ENCODE results near the gene LHFPL3. TPM values are rescaled to one million over a fixed set of nuclear protein-coding genes. Genes with fewer than 3 reads are reported as not detected.

The LHFPL3 gene
- total RNA-seq, 1 donor from 2014 or later, result not detected

- no peak overlapping the region for H3K27ac Mint-ChIP-seq
- TF ChIP-seq, protein P1, sequence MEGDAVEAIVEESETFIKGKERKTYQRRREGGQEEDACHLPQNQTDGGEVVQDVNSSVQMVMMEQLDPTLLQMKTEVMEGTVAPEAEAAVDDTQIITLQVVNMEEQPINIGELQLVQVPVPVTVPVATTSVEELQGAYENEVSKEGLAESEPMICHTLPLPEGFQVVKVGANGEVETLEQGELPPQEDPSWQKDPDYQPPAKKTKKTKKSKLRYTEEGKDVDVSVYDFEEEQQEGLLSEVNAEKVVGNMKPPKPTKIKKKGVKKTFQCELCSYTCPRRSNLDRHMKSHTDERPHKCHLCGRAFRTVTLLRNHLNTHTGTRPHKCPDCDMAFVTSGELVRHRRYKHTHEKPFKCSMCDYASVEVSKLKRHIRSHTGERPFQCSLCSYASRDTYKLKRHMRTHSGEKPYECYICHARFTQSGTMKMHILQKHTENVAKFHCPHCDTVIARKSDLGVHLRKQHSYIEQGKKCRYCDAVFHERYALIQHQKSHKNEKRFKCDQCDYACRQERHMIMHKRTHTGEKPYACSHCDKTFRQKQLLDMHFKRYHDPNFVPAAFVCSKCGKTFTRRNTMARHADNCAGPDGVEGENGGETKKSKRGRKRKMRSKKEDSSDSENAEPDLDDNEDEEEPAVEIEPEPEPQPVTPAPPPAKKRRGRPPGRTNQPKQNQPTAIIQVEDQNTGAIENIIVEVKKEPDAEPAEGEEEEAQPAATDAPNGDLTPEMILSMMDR (IDR thresholded peaks at IDR 0.05; ENCODE audit: unreplicated experiment), result no peak
- H3K9me3 Mint-ChIP-seq (ENCODE audit: low read depth), result no peaks in the 10 kb centered on the region
- peaks cover 26% of the 10 kb centered on the region for H3K27me3 Mint-ChIP-seq
- no peaks in the 10 kb centered on the region for H3K4me1 Mint-ChIP-seq (ENCODE audit: low read depth)
- no peak for DNase-seq (ENCODE audit: low spot score, unreplicated experiment)
- no peak overlapping the region for H3K4me3 Mint-ChIP-seq (ENCODE audit: low read depth)
- H3K36me3 Mint-ChIP-seq (ENCODE audit: insufficient read depth), result no peaks in the 10 kb centered on the region
Measured at GRCh38 chr7:104653825-104654401, 325.5 kb downstream of the LHFPL3 start.

GRCh38 chr7:104655592-104655991 is 327.2 kb downstream of the LHFPL3 start:
- TF ChIP-seq, protein P1 (IDR thresholded peaks at IDR 0.05; ENCODE audit: unreplicated experiment), result no peak
- DNase-seq (ENCODE audit: low spot score, unreplicated experiment), result no peak
- no peaks in the 10 kb centered on the region for H3K9me3 Mint-ChIP-seq (ENCODE audit: low read depth)
- no peak overlapping the region for H3K27ac Mint-ChIP-seq
- no peaks in the 10 kb centered on the region for H3K36me3 Mint-ChIP-seq (ENCODE audit: insufficient read depth)
- H3K27me3 Mint-ChIP-seq, result peaks cover 24% of the 10 kb centered on the region
- H3K4me1 Mint-ChIP-seq (ENCODE audit: low read depth), result no peaks in the 10 kb centered on the region
- no peak overlapping the region for H3K4me3 Mint-ChIP-seq (ENCODE audit: low read depth)

DNA sequence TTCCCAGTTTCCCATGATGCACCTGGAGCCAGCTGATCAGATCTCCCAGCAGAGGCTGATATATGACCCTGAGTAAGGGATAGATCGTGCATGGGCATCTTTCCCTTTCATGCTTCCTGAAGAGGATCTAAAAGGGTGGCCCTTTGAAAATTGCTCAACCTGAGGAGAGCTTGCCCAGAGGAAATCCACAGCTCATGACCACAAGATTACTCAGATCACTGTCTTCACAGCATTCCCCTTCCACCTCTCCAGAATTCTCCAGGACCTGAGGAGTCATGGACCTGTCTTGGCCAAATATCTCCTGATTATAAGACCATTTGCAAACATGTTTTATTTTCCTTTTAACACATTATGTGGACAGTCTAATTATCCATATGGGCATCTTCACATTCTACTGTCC is 328.1 kb downstream of the LHFPL3 start:
- Mint-ChIP-seq H3K4me3 (ENCODE audit: low read depth) (no peak overlapping the region), H3K36me3 (ENCODE audit: insufficient read depth) (no peaks in the 10 kb centered on the region), H3K9me3 (ENCODE audit: low read depth) (no peaks in the 10 kb centered on the region), H3K4me1 (ENCODE audit: low read depth) (no peaks in the 10 kb centered on the region), H3K27ac (no peak overlapping the region), H3K27me3 (peaks cover 20% of the 10 kb centered on the region)
- DNase-seq (ENCODE audit: low spot score, unreplicated experiment), result no peak
- TF ChIP-seq, protein P1 (IDR thresholded peaks at IDR 0.05; ENCODE audit: unreplicated experiment), result no peak

GRCh38 chr7:104657134-104657533 is 328.7 kb downstream of the LHFPL3 start:
- Mint-ChIP-seq H3K4me3 (ENCODE audit: low read depth) (no peak overlapping the region), H3K27me3 (peaks cover 16% of the 10 kb centered on the region), H3K27ac (no peak overlapping the region), H3K4me1 (ENCODE audit: low read depth) (no peaks in the 10 kb centered on the region), H3K36me3 (ENCODE audit: insufficient read depth) (no peaks in the 10 kb centered on the region), H3K9me3 (ENCODE audit: low read depth) (no peaks in the 10 kb centered on the region)
- TF ChIP-seq, protein P1 (IDR thresholded peaks at IDR 0.05; ENCODE audit: unreplicated experiment), result no peak
- no peak for DNase-seq (ENCODE audit: low spot score, unreplicated experiment)

DNA sequence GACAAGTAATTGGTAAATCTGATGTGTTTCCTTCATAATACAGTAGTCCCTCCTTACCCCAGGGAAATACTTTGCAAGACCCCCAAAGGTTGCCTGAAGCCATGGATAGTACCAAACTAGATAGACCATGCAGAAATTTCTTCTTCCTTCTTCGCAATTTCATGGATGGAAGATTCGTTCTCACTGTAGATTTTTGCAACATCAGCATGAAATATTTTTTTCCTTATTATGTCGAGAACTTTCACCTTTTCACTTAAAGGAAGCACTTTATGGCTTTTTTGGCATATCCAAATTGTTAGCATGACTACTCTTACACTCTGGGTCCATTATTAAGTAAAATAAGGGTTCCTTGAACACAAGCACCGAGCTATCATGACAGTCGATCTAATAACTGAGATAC is 333.2 kb downstream of the LHFPL3 start:
- TF ChIP-seq, protein P1 (IDR thresholded peaks at IDR 0.05; ENCODE audit: unreplicated experiment), result no peak
- Mint-ChIP-seq H3K27me3 (peaks cover 18% of the 10 kb centered on the region), H3K4me3 (ENCODE audit: low read depth) (no peak overlapping the region), H3K27ac (no peak overlapping the region), H3K36me3 (ENCODE audit: insufficient read depth) (no peaks in the 10 kb centered on the region), H3K9me3 (ENCODE audit: low read depth) (no peaks in the 10 kb centered on the region), H3K4me1 (ENCODE audit: low read depth) (no peaks in the 10 kb centered on the region)
- no peak for DNase-seq (ENCODE audit: low spot score, unreplicated experiment)
